HepG2 (cell line): ENCODE measurements around the gene JUND. TPM values are rescaled to one million over a fixed set of nuclear protein-coding genes. Genes with fewer than 3 reads are reported as not detected.

Experiments
- E2F5 ChIP-seq: sonication (generic); formaldehyde crosslinking; conservative IDR thresholded peaks from 2 replicates; pipeline ENCODE4 v1.4.0; 2020; ENCODE audit warnings: missing genetic modification reagents
- EEA1 ChIP-seq: sonication (generic); formaldehyde crosslinking; IDR thresholded peaks from 2 replicates; pipeline ENCODE4 v1.5.1; 2020; ENCODE audit warnings: mild to moderate bottlenecking, missing genetic modification reagents, borderline replicate concordance
- ELF3 ChIP-seq: IDR thresholded peaks from 2 replicates; pipeline ENCODE4 v1.6.1; 2016; ENCODE audit warnings: missing genetic modification reagents, missing compliant biosample characterization
- HIVEP1 ChIP-seq: sonication (generic); formaldehyde crosslinking; IDR thresholded peaks from 2 replicates; pipeline ENCODE4 v1.4.0; 2020; ENCODE audit warnings: mild to moderate bottlenecking, missing genetic modification reagents
- KAT2B ChIP-seq: fragments of 150-350 bp; IDR thresholded peaks from 2 replicates; pipeline ENCODE4 v1.6.1; 2014; ENCODE audit warnings: low read depth, low read length, borderline replicate concordance
- LRRFIP1 ChIP-seq: sonication (generic); formaldehyde crosslinking; conservative IDR thresholded peaks from 2 replicates; pipeline ENCODE4 v1.4.0; 2020; ENCODE audit warnings: missing genetic modification reagents
- NR2C2 ChIP-seq: sonication (generic); formaldehyde crosslinking; IDR thresholded peaks from 2 replicates; pipeline ENCODE4 v1.4.0; 2020; ENCODE audit warnings: missing genetic modification reagents, mild to moderate bottlenecking, moderate library complexity, borderline replicate concordance
- RNF219 ChIP-seq: sonication (generic); formaldehyde crosslinking; IDR thresholded peaks from 2 replicates; pipeline ENCODE4 v1.5.0; 2020; ENCODE audit warnings: mild to moderate bottlenecking, missing genetic modification reagents
- SKIL ChIP-seq: sonication (generic); formaldehyde crosslinking; IDR thresholded peaks from 2 replicates; pipeline ENCODE4 v1.8.0; 2022; ENCODE audit warnings: missing genetic modification reagents, mild to moderate bottlenecking, moderate library complexity, borderline replicate concordance
- SMARCE1 ChIP-seq: fragments of 450-650 bp; IDR thresholded peaks from 2 replicates; pipeline ENCODE4 v1.6.1; 2017; ENCODE audit warnings: borderline replicate concordance
- THAP8 ChIP-seq: sonication (generic); formaldehyde crosslinking; IDR thresholded peaks from 2 replicates; pipeline ENCODE4 v1.5.1; 2020; ENCODE audit warnings: missing genetic modification reagents, mild to moderate bottlenecking, borderline replicate concordance
- ZFAT ChIP-seq: sonication (generic); formaldehyde crosslinking; conservative IDR thresholded peaks from 2 replicates; pipeline ENCODE4 v1.8.1; 2023; ENCODE audit warnings: missing genetic modification reagents, inconsistent platforms
- ZNF468 ChIP-seq: sonication (generic); formaldehyde crosslinking; IDR thresholded peaks from 2 replicates; pipeline ENCODE4 v1.8.0; 2022; ENCODE audit warnings: mild to moderate bottlenecking, moderate library complexity, missing genetic modification reagents
- ZNF501 ChIP-seq: sonication (generic); formaldehyde crosslinking; IDR thresholded peaks from 2 replicates; pipeline ENCODE4 v1.5.1; 2020; ENCODE audit warnings: mild to moderate bottlenecking, moderate library complexity, missing genetic modification reagents
- ZNF598 ChIP-seq: sonication (generic); formaldehyde crosslinking; IDR thresholded peaks from 2 replicates; pipeline ENCODE4 v1.5.1; 2020; ENCODE audit warnings: mild to moderate bottlenecking, missing genetic modification reagents, borderline replicate concordance
- ZNF704 ChIP-seq: sonication (generic); formaldehyde crosslinking; IDR thresholded peaks from 2 replicates; pipeline ENCODE4 v1.8.1; 2023; ENCODE audit warnings: mild to moderate bottlenecking, inconsistent platforms, moderate library complexity, missing genetic modification reagents, borderline replicate concordance
- ZNF746 ChIP-seq: sonication (generic); formaldehyde crosslinking; IDR thresholded peaks from 2 replicates; pipeline ENCODE4 v1.8.0; 2022; ENCODE audit warnings: mild to moderate bottlenecking, missing genetic modification reagents
- ZNF768 ChIP-seq: sonication (generic); formaldehyde crosslinking; IDR thresholded peaks from 2 replicates; pipeline ENCODE4 v1.4.0; 2020; ENCODE audit warnings: missing genetic modification reagents
- ZNF790 ChIP-seq: sonication (generic); formaldehyde crosslinking; IDR thresholded peaks from 2 replicates; pipeline ENCODE4 v1.8.0; 2022; ENCODE audit warnings: missing genetic modification reagents, mild to moderate bottlenecking, borderline replicate concordance
- polyA plus RNA-seq, 8 experiments: library from polyadenylated mRNA; depleted of rRNA in 3 of 8; stranded (reverse) in 7 of 8; unstranded in 1 of 8; fragments of >200 nt; fragmentation: Illumina TruSeq in 4 of 8; extraction: Trizol in 4 of 8; gene quantifications; 2 replicates each; pipeline versions ENCODE4 v1.2.1 to v1.2.3, GENCODE V29; 2011 to 2016; ENCODE audit warnings: low read depth in 4 of 8, missing spikeins in 1 of 8, mixed read lengths in 1 of 8; ENCODE audit not compliant: insufficient read depth in 1 of 8
- total RNA-seq, 5 experiments: library from RNA; depleted of rRNA; stranded (reverse); fragments of >200 nt; fragmentation: Illumina TruSeq; extraction: Trizol; gene quantifications; 2 replicates each; pipeline ENCODE4 v1.2.3, GENCODE V29; 2016; ENCODE audit warnings: low read depth in 1 of 5

Gene JUND
- total and polyA plus RNA-seq, 2 of the 13 experiments (the other 11 are each of a cell fraction or from before 2014, with no cell fraction given), result 41.2 to 59.8 TPM

- no peak for TF ChIP-seq RNF219
- no peak for TF ChIP-seq LRRFIP1 (CRISPR knock-in tag)
- no peak for TF ChIP-seq EEA1 (CRISPR knock-in tag)
- no peak for TF ChIP-seq SKIL (CRISPR knock-in tag)
- no peak for TF ChIP-seq THAP8 (CRISPR knock-in tag)
- TF ChIP-seq ELF3 (CRISPR knock-in tag), result no peak
- no peak for TF ChIP-seq SMARCE1
- no peak for TF ChIP-seq ZNF468 (CRISPR knock-in tag)
- no peak for TF ChIP-seq KAT2B
- TF ChIP-seq ZNF704 (CRISPR knock-in tag), result no peak
- no peak for TF ChIP-seq ZNF746 (CRISPR knock-in tag)
- TF ChIP-seq ZNF790 (CRISPR knock-in tag), result no peak
- TF ChIP-seq ZNF501 (CRISPR knock-in tag), result no peak
- TF ChIP-seq ZFAT (CRISPR knock-in tag), result no peak
- no peak for TF ChIP-seq HIVEP1 (CRISPR knock-in tag)
- no peak for TF ChIP-seq NR2C2 (CRISPR knock-in tag)
- no peak for TF ChIP-seq E2F5 (CRISPR knock-in tag)
- TF ChIP-seq ZNF598 (CRISPR knock-in tag), result no peak
- TF ChIP-seq ZNF768 (CRISPR knock-in tag), result no peak
Measured at GRCh38 chr19:18300930-18301717, 19.7 kb upstream of the JUND start (continued).
